Brain microvascular endothelial cell (primary cell): ENCODE measurements around the gene ACSF2.
"Not testable (repeated sequence)": the region's sequence is repeated elsewhere in the genome, so short reads cannot be mapped to it uniquely, and the experiment has no call there.

Source experiments
- DNase-seq: peaks from one replicate; pipeline ENCODE4 v3.0.0-alpha.2; 2020
- H3K27ac ChIP-seq: fragments of 250-450 bp; sonication (Bioruptor Pico); 2 replicates; pipeline ENCODE4 v1.5.1; 2020; ENCODE audit warnings: mild to moderate bottlenecking, moderate library complexity
- H3K27me3 ChIP-seq: fragments of 250-450 bp; sonication (Bioruptor Pico); replicated peaks from 2 replicates; pipeline ENCODE4 v1.5.1; 2020; ENCODE audit warnings: mild to moderate bottlenecking
- H3K36me3 ChIP-seq: fragments of 250-450 bp; sonication (Bioruptor Pico); replicated peaks from 2 replicates; pipeline ENCODE4 v1.5.1; 2020; ENCODE audit warnings: mild to moderate bottlenecking
- H3K4me3 ChIP-seq: 2 replicates; pipeline ENCODE4 v1.5.1; 2011; ENCODE audit warnings: low read depth, mild to moderate bottlenecking, control low read depth, low read length, moderate library complexity
- CTCF ChIP-seq: IDR thresholded peaks from 2 replicates; pipeline ENCODE4 v1.5.1; 2011; ENCODE audit warnings: low read depth, mild to moderate bottlenecking, moderate library complexity, low read length, control low read depth, inconsistent platforms; ENCODE audit errors: missing control alignments
- in situ Hi-C: cut with HindIII; loops from 2 replicates; pipeline ENCODE4 v1.10.0; 2017; ENCODE audit warnings: low sequenced_read_pairs, low pct_ligation_motif_present

The ACSF2 gene

DNA sequence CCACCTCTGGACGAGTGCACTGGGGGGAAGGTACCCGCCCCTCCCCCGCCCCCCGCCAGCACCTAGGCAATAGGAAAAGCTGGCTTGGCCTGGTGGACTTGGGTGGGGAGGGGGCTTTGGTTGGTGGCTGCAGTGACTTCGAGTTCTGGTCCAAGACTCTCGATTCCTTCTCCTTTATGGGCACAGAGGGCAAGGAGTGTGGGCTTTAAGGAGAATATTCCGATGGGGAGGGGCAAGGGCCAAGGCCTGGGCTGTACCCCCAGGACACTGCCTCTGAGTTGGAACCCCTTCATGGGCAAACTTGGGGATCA is 409 bp downstream of the ACSF2 start:
- no peak for DNase-seq
- H3K27me3 ChIP-seq: no peaks in the 10 kb centered on the region
- no peaks in the 10 kb centered on the region for H3K36me3 ChIP-seq
- in situ Hi-C loops: no loop called here
- H3K4me3 ChIP-seq: peak overlapping the region; percentile 74
- no peak for TF ChIP-seq CTCF
- no peak overlapping the region for H3K27ac ChIP-seq

- no peaks in the 10 kb centered on the region for H3K36me3 ChIP-seq
- TF ChIP-seq CTCF: peak; percentile 45
- in situ Hi-C loops: no loop called here
- H3K4me3 ChIP-seq: peak overlapping the region; percentile 74
- H3K27ac ChIP-seq: no peak overlapping the region
- DNase-seq: peak; percentile 40
- H3K27me3 ChIP-seq: no peaks in the 10 kb centered on the region
Measured at GRCh38 chr17:50426814-50427787, 1.1 kb downstream of the ACSF2 start.

- H3K27me3 ChIP-seq, H3K4me3 ChIP-seq, H3K27ac ChIP-seq, in situ Hi-C loops, DNase-seq, H3K36me3 ChIP-seq: not testable (repeated sequence)
Measured at GRCh38 chr17:50428126-50428525, 2.1 kb downstream of the ACSF2 start.

DNA sequence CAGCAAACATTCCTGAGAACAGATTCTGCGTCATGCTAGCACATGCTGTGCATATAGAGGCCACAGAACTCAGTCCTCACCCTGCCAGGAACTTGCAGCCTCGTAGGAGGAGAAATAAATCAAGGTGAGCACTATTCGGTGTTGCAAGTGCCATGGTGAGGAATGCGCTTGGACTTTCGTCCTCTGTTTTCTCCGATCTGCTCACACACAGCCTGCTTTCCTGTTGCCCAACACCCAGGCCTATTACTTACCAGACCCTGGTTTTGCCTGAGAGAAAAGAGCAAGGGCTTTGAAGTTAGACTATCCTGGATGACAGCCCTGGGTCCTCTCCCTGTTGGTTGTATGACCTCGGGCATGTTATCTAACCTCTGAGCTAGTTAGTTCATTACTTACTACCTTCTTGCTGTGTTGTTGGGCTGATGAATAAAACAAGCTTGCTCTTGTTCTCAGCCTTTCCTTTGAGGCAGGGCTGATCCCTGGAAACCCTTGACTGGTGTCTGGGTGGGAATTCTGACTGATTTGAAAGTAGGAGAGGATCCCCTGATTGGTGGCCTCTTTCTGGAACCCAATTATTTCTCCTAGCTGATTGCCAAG is 2.9 kb downstream of the ACSF2 start:
- no peak for DNase-seq
- in situ Hi-C loops: no loop called here
- TF ChIP-seq CTCF: no peak
- Histone ChIP-seq H3K36me3 (no peaks in the 10 kb centered on the region), H3K27me3 (no peaks in the 10 kb centered on the region), H3K27ac (no peak overlapping the region), H3K4me3 (no peak overlapping the region)

GRCh38 chr17:50429793-50430192 is 3.8 kb downstream of the ACSF2 start:
- in situ Hi-C loops: no loop called here
- TF ChIP-seq CTCF: no peak
- Histone ChIP-seq H3K36me3 (no peaks in the 10 kb centered on the region), H3K4me3 (no peak overlapping the region), H3K27ac (no peak overlapping the region), H3K27me3 (no peaks in the 10 kb centered on the region)
- no peak for DNase-seq

DNA sequence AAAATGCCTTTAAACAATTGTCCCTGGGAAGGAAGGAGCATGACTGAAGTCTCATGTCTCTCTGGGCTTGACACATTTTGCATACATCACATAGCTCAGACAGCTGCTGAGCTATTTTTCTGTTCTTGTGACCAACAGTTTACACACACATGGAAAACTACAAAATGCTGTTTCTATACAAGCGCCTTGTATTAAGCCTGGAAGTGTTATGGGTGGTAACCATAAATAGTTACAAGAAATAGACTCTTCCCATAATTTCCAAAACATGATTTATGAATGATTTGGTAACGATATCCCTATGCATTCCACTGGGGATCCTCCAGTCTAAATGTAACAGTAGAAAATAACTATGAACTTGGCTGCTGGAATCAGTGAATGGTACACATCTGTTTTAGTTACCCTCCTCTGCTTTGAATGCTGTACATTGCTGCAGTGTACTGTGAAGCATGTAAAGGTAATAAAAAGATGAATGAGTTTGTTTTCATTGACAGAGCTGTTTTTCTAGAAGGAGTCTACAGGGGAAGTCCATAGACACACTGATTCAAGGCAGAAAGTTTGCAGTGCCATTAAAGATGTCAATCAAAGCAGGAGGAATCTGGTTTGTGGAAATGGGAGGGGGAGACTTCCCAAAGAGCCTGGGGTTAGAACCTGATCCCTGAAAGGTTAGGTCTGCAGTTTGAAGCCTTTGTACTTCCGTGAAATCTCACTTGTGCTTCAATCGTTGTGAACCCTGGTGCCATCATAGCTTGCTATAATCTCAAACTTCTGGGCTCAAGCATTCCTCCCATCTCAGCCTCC is 5.0 kb downstream of the ACSF2 start:
- TF ChIP-seq CTCF: no peak
- in situ Hi-C loops: no loop called here

More for the DNA sequence above, 5.0 kb downstream of the ACSF2 start:
- no peaks in the 10 kb centered on the region for H3K27me3 ChIP-seq
- H3K4me3 ChIP-seq: no peak overlapping the region
- H3K36me3 ChIP-seq: no peaks in the 10 kb centered on the region
- DNase-seq: no peak
- no peak overlapping the region for H3K27ac ChIP-seq
